ENCODE data around the gene SLC22A16. TPM values are rescaled to one million over a fixed set of nuclear protein-coding genes. Genes with fewer than 3 reads are reported as not detected.

The SLC22A16 gene
- total RNA-seq, 2 donors from 2014 or later, result not detected

- 63 to 73% methylated on average over 1 of the region's 1 CpG for WGBS, 2 donors
- no peak for ATAC-seq
- DNase-seq, result no peak
Observed at GRCh38 chr6:110486756-110487155, 10.3 kb upstream of the SLC22A16 start.

GRCh38 chr6:110485491-110485890, 9.1 kb upstream of the SLC22A16 start:
- Histone ChIP-seq H3K9me3 (no peaks in the 10 kb centered on the region), H3K4me3 (no peak overlapping the region), H3K27me3 (no peaks in the 10 kb centered on the region), H3K27ac (no peak overlapping the region), H3K36me3 (replicated peaks in 1 of 2; ENCODE audit: insufficient read depth in 1 of 2, low read depth in 2 of 2) (no peaks in the 10 kb centered on the region), H3K4me1 (no peaks in the 10 kb centered on the region)
- no peak for ATAC-seq
- intact Hi-C loops (cut with DNase I), result no loop called here
- TF ChIP-seq CTCF (IDR thresholded peaks at IDR 0.05) (no peak), POLR2A (IDR thresholded peaks at IDR 0.05) (no peak)
- no peak for DNase-seq
- 48 to 55% methylated on average over 5 of the region's 5 CpGs for WGBS, 2 donors

More at GRCh38 chr6:110486756-110487155, 10.3 kb upstream of the SLC22A16 start:
- H3K4me3 ChIP-seq, result no peak overlapping the region
- H3K36me3 ChIP-seq (replicated peaks in 1 of 2; ENCODE audit: insufficient read depth in 1 of 2, low read depth in 2 of 2), result no peaks in the 10 kb centered on the region
- TF ChIP-seq POLR2A (IDR thresholded peaks at IDR 0.05) (no peak), CTCF (IDR thresholded peaks at IDR 0.05) (no peak)
- no peaks in the 10 kb centered on the region for H3K9me3 ChIP-seq
- H3K4me1 ChIP-seq, result peaks cover 3% of the 10 kb centered on the region
- intact Hi-C loops (cut with DNase I), result no loop called here
- no peak overlapping the region for H3K27ac ChIP-seq
- no peaks in the 10 kb centered on the region for H3K27me3 ChIP-seq

- H3K27me3 ChIP-seq, result no peaks in the 10 kb centered on the region
- no peak for ATAC-seq
- intact Hi-C loops (cut with DNase I), result no loop called here
- no peak overlapping the region for H3K4me3 ChIP-seq
- no peaks in the 10 kb centered on the region for H3K4me1 ChIP-seq
- H3K27ac ChIP-seq, result no peak overlapping the region
- DNase-seq, result no peak
- no peaks in the 10 kb centered on the region for H3K36me3 ChIP-seq (replicated peaks in 1 of 2; ENCODE audit: insufficient read depth in 1 of 2, low read depth in 2 of 2)
- no peak for TF ChIP-seq CTCF (IDR thresholded peaks at IDR 0.05)
- no peak for TF ChIP-seq POLR2A (IDR thresholded peaks at IDR 0.05)
- WGBS, 2 donors, result 53 to 61% methylated on average over 2 of the region's 2 CpGs
- no peaks in the 10 kb centered on the region for H3K9me3 ChIP-seq
Observed at GRCh38 chr6:110484321-110484720, 7.9 kb upstream of the SLC22A16 start.

GRCh38 chr6:110482774-110483400, 6.5 kb upstream of the SLC22A16 start:
- Histone ChIP-seq H3K27ac (no peak overlapping the region), H3K36me3 (replicated peaks in 1 of 2; ENCODE audit: insufficient read depth in 1 of 2, low read depth in 2 of 2) (no peaks in the 10 kb centered on the region), H3K9me3 (no peaks in the 10 kb centered on the region), H3K4me1 (no peaks in the 10 kb centered on the region), H3K4me3 (no peak overlapping the region), H3K27me3 (no peaks in the 10 kb centered on the region)
- DNase-seq (no peak), ATAC-seq (no peak)
- WGBS, 2 donors, result 77 to 79% methylated on average over 7 of the region's 7 CpGs
- no peak for TF ChIP-seq CTCF (IDR thresholded peaks at IDR 0.05)
- no peak for TF ChIP-seq POLR2A (IDR thresholded peaks at IDR 0.05)
- intact Hi-C loops (cut with DNase I), result no loop called here

GRCh38 chr6:110481081-110481480, 4.7 kb upstream of the SLC22A16 start:
- H3K4me1 ChIP-seq, result no peaks in the 10 kb centered on the region
- H3K36me3 ChIP-seq (replicated peaks in 1 of 2; ENCODE audit: insufficient read depth in 1 of 2, low read depth in 2 of 2), result no peaks in the 10 kb centered on the region
- no peaks in the 10 kb centered on the region for H3K9me3 ChIP-seq
- H3K27me3 ChIP-seq, result no peaks in the 10 kb centered on the region
- no peak for ATAC-seq
- no peak for TF ChIP-seq CTCF (IDR thresholded peaks at IDR 0.05)
- no peak for TF ChIP-seq POLR2A (IDR thresholded peaks at IDR 0.05)
- intact Hi-C loops (cut with DNase I), result no loop called here
- DNase-seq, result no peak
- H3K27ac ChIP-seq, result no peak overlapping the region
- no peak overlapping the region for H3K4me3 ChIP-seq
